ENCODE measurements around the gene STK10.

The STK10 gene

DNA sequence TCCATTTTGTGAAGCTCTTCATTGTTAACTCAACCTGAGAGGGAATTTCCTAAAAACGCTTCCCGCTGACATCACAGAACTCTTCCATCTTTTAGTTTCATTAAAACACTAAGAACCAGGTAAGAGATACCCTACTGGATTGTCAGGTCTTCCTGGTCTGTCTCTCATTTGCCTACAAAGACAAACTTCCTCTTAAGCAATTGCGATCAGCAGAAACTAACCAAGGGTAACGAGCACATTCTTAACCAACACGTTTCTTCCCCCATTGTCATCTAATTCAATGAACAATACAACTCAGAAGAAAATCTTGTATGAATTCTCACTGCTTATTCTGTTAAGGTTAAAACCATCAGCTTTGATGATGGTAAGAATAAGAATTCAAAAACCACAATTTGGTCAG lies 188.1 kb downstream of the STK10 start:
- no peaks in the 10 kb centered on the region for H3K27me3 ChIP-seq (ENCODE audit: low read depth, low read length)
- no peak overlapping the region for H3K4me3 ChIP-seq (ENCODE audit: low read depth in 1 of 2, low read length in 2 of 2)
- no peaks in the 10 kb centered on the region for H3K9me3 ChIP-seq (ENCODE audit: control insufficient read depth in 1 of 2, low read length in 2 of 2)
- H3K4me1 ChIP-seq (ENCODE audit: control insufficient read depth in 1 of 2, insufficient read depth in 2 of 2, low read length in 2 of 2), result peaks cover 18 to 31% of the 10 kb centered on the region in 2 donors
- no peaks in the 10 kb centered on the region for H3K36me3 ChIP-seq (ENCODE audit: control insufficient read depth in 1 of 2, insufficient read depth in 2 of 2, low read length in 2 of 2)
- H3K27ac ChIP-seq (ENCODE audit: low read length), result no peak overlapping the region

DNA sequence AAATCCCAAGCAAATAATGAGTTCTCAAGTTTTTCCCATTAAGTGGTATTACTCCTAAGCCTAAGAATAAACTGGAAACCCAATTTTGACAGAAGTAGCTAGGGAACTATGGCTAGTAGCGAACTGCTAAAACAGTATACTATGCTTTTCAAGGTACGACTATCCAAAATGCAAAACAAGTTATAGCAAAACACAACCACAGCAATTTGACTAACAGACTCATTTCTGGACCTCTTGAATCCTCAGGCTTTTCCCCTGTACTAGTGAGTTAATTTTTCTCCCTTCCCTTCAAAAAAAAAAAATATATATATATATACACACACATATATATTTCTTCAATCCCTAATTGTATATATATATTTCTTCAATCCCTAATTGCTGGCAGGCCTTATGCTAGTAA lies 188.9 kb downstream of the STK10 start:
- no peak overlapping the region for H3K4me3 ChIP-seq (ENCODE audit: low read depth in 1 of 2, low read length in 2 of 2)
- H3K4me1 ChIP-seq (ENCODE audit: control insufficient read depth in 1 of 2, insufficient read depth in 2 of 2, low read length in 2 of 2), result peaks cover 18 to 27% of the 10 kb centered on the region in 2 donors
- H3K27ac ChIP-seq (ENCODE audit: low read length), result no peak overlapping the region
- no peaks in the 10 kb centered on the region for H3K36me3 ChIP-seq (ENCODE audit: control insufficient read depth in 1 of 2, insufficient read depth in 2 of 2, low read length in 2 of 2)
- no peaks in the 10 kb centered on the region for H3K27me3 ChIP-seq (ENCODE audit: low read depth, low read length)
- no peaks in the 10 kb centered on the region for H3K9me3 ChIP-seq (ENCODE audit: control insufficient read depth in 1 of 2, low read length in 2 of 2)

DNA sequence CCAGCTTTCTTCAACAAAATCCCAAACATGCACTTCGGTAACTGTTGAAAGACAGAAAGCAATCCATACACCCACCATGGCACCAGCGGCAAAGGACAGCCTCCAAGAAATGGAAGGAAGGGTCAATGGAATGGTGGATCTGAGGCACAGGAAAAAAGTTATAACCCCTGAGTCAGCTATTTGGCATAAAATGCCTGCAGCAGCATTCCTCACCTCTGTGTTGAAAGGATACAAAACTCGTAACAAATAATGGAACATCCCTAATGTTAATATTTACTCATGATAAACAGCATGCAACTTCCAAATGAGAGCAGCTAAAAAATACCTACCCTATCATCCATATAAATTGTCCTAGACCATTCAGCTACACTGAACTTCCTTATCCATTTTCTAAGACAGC lies 191.0 kb downstream of the STK10 start:
- H3K27me3 ChIP-seq (ENCODE audit: low read depth, low read length), result no peaks in the 10 kb centered on the region
- no peaks in the 10 kb centered on the region for H3K9me3 ChIP-seq (ENCODE audit: control insufficient read depth in 1 of 2, low read length in 2 of 2)
- H3K36me3 ChIP-seq (ENCODE audit: control insufficient read depth in 1 of 2, insufficient read depth in 2 of 2, low read length in 2 of 2), result no peaks in the 10 kb centered on the region
- H3K4me1 ChIP-seq (ENCODE audit: control insufficient read depth in 1 of 2, insufficient read depth in 2 of 2, low read length in 2 of 2), result peaks cover 4 to 17% of the 10 kb centered on the region in 2 donors
- no peak overlapping the region for H3K4me3 ChIP-seq (ENCODE audit: low read depth in 1 of 2, low read length in 2 of 2)
- no peak overlapping the region for H3K27ac ChIP-seq (ENCODE audit: low read length)

DNA sequence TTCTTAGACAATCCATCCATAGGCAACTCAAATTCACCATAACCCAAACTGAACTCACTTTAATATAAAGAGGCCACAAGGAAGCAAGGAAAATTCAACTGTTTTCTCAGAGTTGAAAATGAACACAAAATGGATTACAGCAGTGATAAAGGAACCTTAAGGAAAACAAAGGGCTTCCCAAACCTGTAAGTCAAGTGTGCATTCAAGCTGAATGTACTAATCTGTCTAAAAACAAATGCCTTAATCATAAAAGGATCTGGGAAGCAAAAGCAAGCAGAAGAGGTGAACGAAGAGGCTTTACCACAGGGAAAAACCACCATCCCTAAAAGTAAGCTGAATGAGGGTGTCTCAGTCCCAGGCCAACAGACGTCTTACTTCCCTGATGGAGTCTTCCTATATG lies 195.2 kb downstream of the STK10 start:
- Histone ChIP-seq H3K4me1 (ENCODE audit: control insufficient read depth in 1 of 2, insufficient read depth in 2 of 2, low read length in 2 of 2) (peaks cover 4 to 10% of the 10 kb centered on the region in 2 donors), H3K9me3 (ENCODE audit: control insufficient read depth in 1 of 2, low read length in 2 of 2) (no peaks in the 10 kb centered on the region), H3K27ac (ENCODE audit: low read length) (no peak overlapping the region)

DNA sequence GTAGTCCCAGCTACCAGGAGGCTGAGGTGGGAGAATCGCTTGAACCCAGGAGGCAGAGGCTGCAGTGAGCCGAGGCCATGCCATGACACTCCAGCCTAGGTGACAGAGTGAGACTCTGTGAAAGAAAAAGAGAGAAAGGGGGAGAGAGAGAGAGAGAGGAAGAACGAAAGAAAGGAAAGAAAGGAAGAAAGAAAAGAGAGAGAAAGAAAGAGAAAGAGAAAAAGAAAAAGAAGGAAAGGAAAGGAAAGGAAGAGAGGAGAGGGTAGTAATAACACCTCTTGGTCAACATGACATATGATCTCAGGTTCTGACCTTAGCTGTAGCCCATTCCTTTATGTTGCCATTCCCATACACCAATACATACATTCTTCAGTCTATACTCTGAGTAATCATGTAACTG lies 195.7 kb downstream of the STK10 start:
- Histone ChIP-seq H3K27me3 (ENCODE audit: low read depth, low read length) (no peaks in the 10 kb centered on the region), H3K27ac (ENCODE audit: low read length) (no peak overlapping the region), H3K36me3 (ENCODE audit: control insufficient read depth in 1 of 2, insufficient read depth in 2 of 2, low read length in 2 of 2) (no peaks in the 10 kb centered on the region), H3K9me3 (ENCODE audit: control insufficient read depth in 1 of 2, low read length in 2 of 2) (no peaks in the 10 kb centered on the region), H3K4me3 (ENCODE audit: low read depth in 1 of 2, low read length in 2 of 2) (no peak overlapping the region), H3K4me1 (ENCODE audit: control insufficient read depth in 1 of 2, insufficient read depth in 2 of 2, low read length in 2 of 2) (peaks cover 4 to 10% of the 10 kb centered on the region in 2 donors)

More for the DNA sequence above, 195.2 kb downstream of the STK10 start:
- Histone ChIP-seq H3K36me3 (ENCODE audit: control insufficient read depth in 1 of 2, insufficient read depth in 2 of 2, low read length in 2 of 2) (no peaks in the 10 kb centered on the region), H3K27me3 (ENCODE audit: low read depth, low read length) (no peaks in the 10 kb centered on the region), H3K4me3 (ENCODE audit: low read depth in 1 of 2, low read length in 2 of 2) (no peak overlapping the region)

Measured in muscle layer of duodenum (tissue), 2 donors.